CD1c-positive myeloid dendritic cell (primary cell): ENCODE measurements around the gene KIF6.
A peak's percentile ranks its signal among the peaks of the same experiment; 100 is the strongest.

Source experiments
- DNase-seq: peaks from one replicate; pipeline ENCODE4 v3.0.0-alpha.2; 2016; ENCODE audit errors: extremely low spot score

Gene KIF6

GRCh38 chr6:39451831-39452230 lies 273.4 kb downstream of the KIF6 start:
- no peak for DNase-seq

DNA sequence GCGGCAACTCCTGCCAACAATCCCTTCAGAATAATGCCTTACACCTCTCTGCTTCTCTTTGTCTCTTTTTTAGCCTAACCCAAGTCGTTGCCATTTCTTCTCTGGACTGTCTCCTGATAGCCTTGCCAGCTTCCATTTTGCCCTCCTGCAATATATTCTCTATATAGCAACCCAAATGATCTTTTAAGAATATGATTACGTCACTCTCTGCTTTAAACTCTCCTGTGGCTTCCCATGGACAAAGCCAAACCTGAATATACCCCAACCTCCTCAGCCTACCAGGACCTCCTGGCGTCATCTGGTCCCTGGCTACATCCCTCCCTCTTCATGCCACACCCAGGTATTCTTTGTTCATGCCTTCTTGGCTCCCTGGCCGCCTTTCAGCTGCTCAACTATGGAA lies 276.2 kb downstream of the KIF6 start:
- DNase-seq = no peak

- DNase-seq = no peak
Observed at GRCh38 chr6:39446909-39447308, 278.3 kb downstream of the KIF6 start.

DNA sequence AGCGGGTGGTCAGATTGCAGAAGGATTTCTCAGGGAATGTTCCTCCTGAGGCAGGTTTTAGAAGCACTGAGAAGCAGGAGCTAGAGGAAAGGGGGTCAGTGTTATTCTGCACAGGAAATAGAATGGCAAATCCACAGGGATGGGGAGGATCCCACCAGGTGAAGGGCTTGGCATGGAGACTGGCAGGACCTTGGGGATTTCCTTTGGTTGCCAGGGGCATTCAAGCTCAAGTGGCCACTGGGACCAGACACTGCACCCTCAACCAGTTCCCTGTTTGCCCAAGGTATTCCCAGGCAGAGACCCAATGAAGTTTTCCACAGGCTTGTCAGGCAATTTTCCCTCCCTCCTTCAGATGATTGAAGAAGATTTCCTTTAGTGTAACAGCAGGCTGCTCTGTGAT lies 279.5 kb downstream of the KIF6 start:
- DNase-seq = no peak

- DNase-seq = no peak
Observed at GRCh38 chr6:39444479-39445019, 280.7 kb downstream of the KIF6 start.

DNA sequence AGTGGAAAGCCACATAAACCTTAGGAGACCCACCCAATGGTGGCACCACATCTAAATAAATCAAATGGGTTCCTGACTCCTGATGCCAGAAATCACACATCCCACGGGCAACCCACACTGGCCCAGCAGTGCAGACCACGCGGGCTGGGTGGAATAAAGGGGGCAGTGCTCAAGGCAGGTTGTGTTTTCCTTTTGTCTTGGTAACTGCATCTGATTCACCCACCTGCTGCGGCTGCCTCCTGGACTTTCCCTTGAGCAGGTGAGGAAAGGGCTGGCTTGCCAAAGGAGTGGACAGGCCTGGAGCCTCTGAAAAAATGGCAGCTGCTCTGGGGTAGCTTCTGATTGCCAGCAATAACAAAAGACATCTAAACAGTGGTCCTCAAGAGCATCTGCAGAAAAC lies 283.2 kb downstream of the KIF6 start:
- DNase-seq = no peak

DNA sequence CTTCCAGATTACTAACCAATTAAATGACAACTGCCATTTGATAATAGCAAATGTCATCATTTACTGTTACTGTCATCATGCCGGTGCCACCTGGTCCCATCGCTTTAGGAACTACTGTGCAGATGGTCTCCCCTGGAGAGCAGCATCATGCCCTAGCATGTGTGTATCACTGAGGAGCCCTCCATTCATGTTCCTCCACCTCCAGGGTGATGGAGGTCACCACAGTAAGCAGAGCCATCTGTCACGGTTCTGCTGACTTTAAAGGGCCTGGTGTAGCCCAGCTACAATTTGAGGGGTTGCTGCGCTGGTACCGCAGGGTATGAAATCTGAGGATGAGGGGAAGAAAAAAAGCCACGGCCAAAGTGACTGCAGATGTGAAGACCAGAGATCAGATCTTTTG lies 283.9 kb downstream of the KIF6 start:
- DNase-seq = no peak

- no peak for DNase-seq
Observed at GRCh38 chr6:39440039-39440426, 285.2 kb downstream of the KIF6 start.

- no peak for DNase-seq
Observed at GRCh38 chr6:39439342-39440038, 285.7 kb downstream of the KIF6 start.

GRCh38 chr6:39433630-39434029 lies 291.6 kb downstream of the KIF6 start:
- no peak for DNase-seq

DNA sequence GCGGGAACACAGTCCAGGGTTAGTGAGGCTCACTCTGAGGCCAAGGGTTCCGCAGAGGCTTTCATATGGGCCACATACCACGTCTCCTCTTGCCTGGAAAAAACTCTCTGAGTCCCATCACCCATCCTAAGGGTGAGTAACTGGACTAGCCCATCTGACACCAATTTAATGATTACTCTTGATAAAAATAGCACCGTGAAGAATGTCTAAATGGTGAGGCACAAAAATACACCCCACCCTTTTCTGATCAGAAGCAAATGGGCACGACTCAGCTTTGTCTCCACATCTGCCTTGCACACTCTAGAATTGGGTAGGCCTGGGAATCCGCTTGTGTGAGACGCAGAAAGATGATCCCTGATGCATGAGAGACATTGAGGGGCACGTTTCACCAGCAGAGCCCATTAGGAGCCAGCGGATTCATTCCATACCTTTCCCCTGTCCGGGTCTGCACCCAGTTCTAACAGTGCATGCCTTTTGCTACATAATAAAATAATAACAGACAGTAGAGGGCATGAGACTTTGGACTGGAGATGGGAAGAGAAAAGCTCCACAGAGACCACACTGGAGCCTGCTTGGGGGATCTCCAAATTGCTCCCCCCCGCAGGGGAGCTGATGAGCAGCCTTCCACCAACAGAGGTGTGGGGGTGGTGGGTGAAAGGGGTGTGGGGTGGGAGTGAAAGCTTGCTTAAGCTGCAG lies 292.7 kb downstream of the KIF6 start:
- no peak for DNase-seq

DNA sequence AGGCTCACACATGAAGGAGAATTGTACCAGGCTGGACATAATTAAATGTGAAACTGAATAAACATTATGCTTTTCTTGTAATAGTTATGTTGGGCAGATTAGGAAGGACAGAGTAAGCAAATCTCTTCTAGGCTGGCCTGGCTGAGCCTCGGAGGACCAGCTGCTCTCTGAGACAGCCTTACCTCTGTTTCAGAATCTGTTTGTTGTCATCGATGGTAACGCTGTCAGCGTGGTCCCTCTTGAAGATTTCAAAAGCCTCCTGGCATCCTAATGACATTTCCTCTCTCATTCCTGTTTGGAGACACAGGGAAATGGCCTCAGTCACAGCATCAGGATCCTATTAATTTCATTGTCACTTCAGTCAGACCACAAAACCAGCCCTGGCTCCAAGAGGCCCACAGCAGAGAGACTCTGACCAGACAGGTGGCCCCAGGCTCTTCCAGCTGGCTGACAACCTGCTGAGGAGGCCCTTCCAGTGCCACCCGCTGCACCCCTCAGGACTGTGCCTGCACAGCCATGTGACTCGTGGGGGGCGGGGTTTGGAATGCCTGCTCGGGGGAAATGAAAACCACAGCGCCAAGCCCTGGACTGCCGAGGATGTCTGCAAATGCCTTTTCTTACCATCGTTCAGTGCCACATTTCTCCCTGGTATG lies 294.2 kb downstream of the KIF6 start:
- no peak for DNase-seq

DNA sequence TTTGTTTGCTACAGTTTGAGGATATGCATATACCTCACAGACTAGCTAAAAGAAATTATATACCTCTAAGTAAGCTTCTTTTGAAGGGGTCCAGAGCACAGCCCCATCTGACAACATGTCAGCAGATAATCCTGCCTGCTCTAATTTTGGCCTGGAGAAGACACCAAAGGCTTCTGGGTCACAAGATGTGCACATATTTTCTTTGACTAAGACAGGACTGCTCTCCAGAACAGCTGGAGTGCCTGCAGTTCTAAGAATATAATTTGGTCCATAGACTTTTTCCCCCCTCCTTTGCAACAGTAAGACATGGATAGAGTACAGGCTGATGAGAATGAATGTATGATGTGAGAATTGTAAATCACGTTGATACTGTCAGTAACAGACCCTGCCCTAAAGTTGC lies 294.8 kb downstream of the KIF6 start:
- no peak for DNase-seq

DNA sequence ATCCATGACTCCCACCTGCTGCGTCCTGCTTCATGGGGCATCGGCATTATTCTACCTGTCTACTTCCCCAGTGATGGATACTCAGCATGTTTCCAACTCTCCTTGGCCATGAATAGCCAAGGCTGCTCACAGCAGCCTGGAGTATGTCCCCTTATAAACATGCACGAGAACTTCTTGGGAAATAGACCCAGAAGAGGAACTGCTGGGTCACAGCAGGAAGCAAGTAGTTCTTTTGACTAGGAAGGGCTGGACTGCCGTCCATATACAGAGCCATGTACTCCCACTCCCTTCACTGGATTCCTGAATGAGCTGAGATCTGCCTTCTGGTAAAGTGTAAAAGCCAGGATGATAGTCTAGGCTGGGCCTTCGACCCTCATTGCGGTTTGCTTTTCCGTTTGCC lies 296.4 kb downstream of the KIF6 start:
- peak; percentile 16 for DNase-seq

GRCh38 chr6:39428152-39428551 lies 297.1 kb downstream of the KIF6 start:
- DNase-seq = no peak

DNA sequence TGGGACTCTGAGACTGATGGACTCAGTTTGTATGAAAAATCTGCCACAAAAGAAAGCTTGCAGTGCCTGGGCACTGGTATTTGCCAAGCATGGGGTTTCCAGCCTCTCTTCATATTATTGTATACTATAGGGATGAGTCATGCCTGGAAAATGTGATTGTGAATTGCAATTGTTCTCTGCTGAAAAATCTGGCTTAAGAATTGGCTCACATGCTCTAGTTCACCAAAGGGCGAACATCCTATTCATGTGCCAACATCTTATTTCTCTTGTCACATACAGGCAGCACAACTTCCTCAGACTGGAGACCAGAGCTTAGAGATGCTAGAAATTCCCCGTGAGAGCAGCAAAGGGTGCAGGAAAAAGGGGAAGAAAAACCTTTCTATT lies 299.1 kb downstream of the KIF6 start:
- DNase-seq = peak; percentile 3

DNA sequence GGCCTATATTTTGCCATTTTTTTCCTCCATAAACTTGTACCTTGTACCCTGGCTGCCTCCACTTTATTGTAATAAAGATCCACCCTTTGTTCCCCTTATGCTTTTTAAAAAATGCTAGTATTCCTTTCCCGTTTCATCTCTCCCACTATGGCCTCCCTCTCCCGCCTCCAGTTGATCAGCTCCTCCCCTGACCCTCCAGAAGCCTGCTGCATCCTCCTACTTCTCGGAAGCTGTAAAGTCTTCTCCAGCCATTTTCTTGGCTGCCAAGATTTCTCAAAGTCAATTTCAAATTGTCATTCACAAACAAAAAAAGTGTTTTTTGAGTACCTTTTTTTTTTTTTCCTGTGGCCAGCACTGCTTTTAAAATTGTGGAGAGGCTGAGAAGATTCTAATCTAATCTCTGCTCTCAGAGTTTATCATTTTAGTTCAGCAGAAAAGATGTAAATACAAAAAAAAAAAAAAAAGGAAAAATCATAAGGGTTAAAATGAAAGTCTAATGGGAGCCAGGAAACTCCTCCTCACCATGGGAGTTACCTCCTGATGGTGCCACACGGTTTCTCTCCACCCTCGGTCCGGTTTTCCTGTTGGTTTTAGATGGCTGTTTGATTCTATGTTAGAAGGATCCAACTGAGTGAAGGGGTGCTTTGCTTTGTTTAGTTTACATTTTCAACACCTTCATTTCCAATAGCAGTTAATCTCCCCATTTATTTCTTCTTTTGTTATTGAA lies 299.7 kb downstream of the KIF6 start:
- no peak for DNase-seq

- no peak for DNase-seq
Observed at GRCh38 chr6:39424831-39425230, 300.4 kb downstream of the KIF6 start.

- DNase-seq = no peak
Observed at GRCh38 chr6:39422238-39422637, 303.0 kb downstream of the KIF6 start.

GRCh38 chr6:39421383-39422225 lies 303.6 kb downstream of the KIF6 start:
- DNase-seq = no peak
